H9 (cell line): Measurements from ENCODE around the gene CDK8. TPM values are rescaled to one million over a fixed set of nuclear protein-coding genes. Genes with fewer than 3 reads are reported as not detected.

Experiments used
- DNase-seq: peaks from one replicate; pipeline ENCODE4 v3.0.0-alpha.2; 2017
- H2AFZ ChIP-seq: one replicate; pipeline ENCODE4 v1.6.1; 2013; ENCODE audit warnings: mild to moderate bottlenecking, low read length, control low read depth, moderate library complexity
- H2AK5ac ChIP-seq: 2 replicates; pipeline ENCODE4 v1.6.1; 2013; ENCODE audit warnings: low read length, control low read depth, mixed read lengths; ENCODE audit not compliant: insufficient read length
- H2BK120ac ChIP-seq: one replicate; pipeline ENCODE4 v1.6.1; 2013; ENCODE audit warnings: low read depth, mild to moderate bottlenecking, low read length, control low read depth, inconsistent platforms; ENCODE audit not compliant: poor library complexity, severe bottlenecking
- H2BK12ac ChIP-seq: 2 replicates; pipeline ENCODE4 v1.6.1; 2013; ENCODE audit warnings: low read length, control low read depth, mixed read lengths, low read depth; ENCODE audit not compliant: insufficient read length
- H2BK15ac ChIP-seq: 2 replicates; pipeline ENCODE4 v1.6.1; 2013; ENCODE audit warnings: low read depth, low read length, control low read depth
- H2BK20ac ChIP-seq: one replicate; pipeline ENCODE4 v1.6.1; 2013; ENCODE audit warnings: low read depth, mild to moderate bottlenecking, low read length, control low read depth, inconsistent platforms; ENCODE audit not compliant: poor library complexity, severe bottlenecking
- H2BK5ac ChIP-seq: 2 replicates; pipeline ENCODE4 v1.6.1; 2013; ENCODE audit warnings: low read length, control low read depth, mixed read lengths; ENCODE audit not compliant: insufficient read length
- H3K14ac ChIP-seq: 2 replicates; pipeline ENCODE4 v1.6.1; 2013; ENCODE audit warnings: low read length, control low read depth; ENCODE audit not compliant: insufficient read depth
- H3K18ac ChIP-seq: 2 replicates; pipeline ENCODE4 v1.6.1; 2013; ENCODE audit warnings: low read depth, mild to moderate bottlenecking, mixed read lengths, low read length, control low read depth; ENCODE audit not compliant: insufficient read length
- H3K23ac ChIP-seq: 2 replicates; pipeline ENCODE4 v1.6.1; 2013; ENCODE audit warnings: low read length, control low read depth, mixed read lengths, low read depth; ENCODE audit not compliant: insufficient read length
- H3K23me2 ChIP-seq: 2 replicates; pipeline ENCODE4 v1.6.1; 2013; ENCODE audit warnings: low read depth, mild to moderate bottlenecking, mixed read lengths, low read length, control low read depth; ENCODE audit not compliant: insufficient read length, poor library complexity, severe bottlenecking
- H3K27ac ChIP-seq: 2 replicates; pipeline ENCODE4 v1.5.1; 2013; ENCODE audit warnings: low read length, control low read depth, mixed read lengths, low read depth; ENCODE audit not compliant: insufficient read length
- H3K27me3 ChIP-seq: 2 replicates; pipeline ENCODE4 v1.6.1; 2013; ENCODE audit warnings: low read length, control low read depth, inconsistent platforms; ENCODE audit not compliant: insufficient read depth
- H3K4ac ChIP-seq: 2 replicates; pipeline ENCODE4 v1.6.1; 2013; ENCODE audit warnings: low read depth, mild to moderate bottlenecking, control low read depth, inconsistent platforms, low read length, moderate library complexity
- H3K4me1 ChIP-seq: 2 replicates; pipeline ENCODE4 v1.6.1; 2013; ENCODE audit warnings: low read length, control low read depth, inconsistent platforms; ENCODE audit not compliant: insufficient read depth
- H3K4me2 ChIP-seq: 2 replicates; pipeline ENCODE4 v1.6.1; 2013; ENCODE audit warnings: low read length, control low read depth, mixed read lengths; ENCODE audit not compliant: insufficient read length, insufficient read depth
- H3K56ac ChIP-seq: 2 replicates; pipeline ENCODE4 v1.6.1; 2013; ENCODE audit warnings: low read depth, mild to moderate bottlenecking, mixed read lengths, low read length, control low read depth; ENCODE audit not compliant: insufficient read length
- H3K79me1 ChIP-seq: 2 replicates; pipeline ENCODE4 v1.6.1; 2013; ENCODE audit warnings: low read depth, mild to moderate bottlenecking, moderate library complexity, low read length, control low read depth, inconsistent platforms; ENCODE audit not compliant: insufficient read depth, poor library complexity, severe bottlenecking
- H3K79me2 ChIP-seq: 2 replicates; pipeline ENCODE4 v1.6.1; 2013; ENCODE audit warnings: low read length, control low read depth, inconsistent platforms; ENCODE audit not compliant: insufficient read depth
- H3K9ac ChIP-seq: 2 replicates; pipeline ENCODE4 v1.6.1; 2013; ENCODE audit warnings: low read length, control low read depth, mixed read lengths; ENCODE audit not compliant: insufficient read length; ENCODE audit errors: extremely low read depth
- H3K9me3 ChIP-seq: one replicate; pipeline ENCODE4 v1.6.1; 2013; ENCODE audit warnings: low read depth, low read length, inconsistent platforms; ENCODE audit not compliant: control insufficient read depth
- H3T11ph ChIP-seq: one replicate; pipeline ENCODE4 v1.6.1; 2013; ENCODE audit warnings: mild to moderate bottlenecking, low read length, control low read depth, inconsistent platforms
- H4K20me1 ChIP-seq: one replicate; pipeline ENCODE4 v1.6.1; 2013; ENCODE audit not compliant: control insufficient read depth, insufficient read length, insufficient read depth
- H4K5ac ChIP-seq: 2 replicates; pipeline ENCODE4 v1.6.1; 2013; ENCODE audit warnings: low read depth, mild to moderate bottlenecking, mixed read lengths, low read length, control low read depth; ENCODE audit not compliant: insufficient read length
- H4K8ac ChIP-seq: replicated peaks from 2 replicates; pipeline ENCODE4 v1.6.1; 2013; ENCODE audit warnings: low read length, control low read depth, mixed read lengths, low read depth; ENCODE audit not compliant: insufficient read length
- H4K91ac ChIP-seq: 2 replicates; pipeline ENCODE4 v1.6.1; 2013; ENCODE audit warnings: low read depth, mild to moderate bottlenecking, moderate library complexity, mixed read lengths, low read length, control low read depth; ENCODE audit not compliant: insufficient read length
- H3K27ac Mint-ChIP-seq, 3 experiments: 2 replicates in 2 of 3; 3 replicates in 1 of 3; pipeline ENCODE4 v1.8.0; 2020 to 2021; ENCODE audit warnings: mixed read lengths in 3 of 3, mild to moderate bottlenecking in 1 of 3, moderate library complexity in 1 of 3
- H3K27me3 Mint-ChIP-seq: 2 replicates; pipeline ENCODE4 v1.8.0; 2021; ENCODE audit warnings: low read depth, mild to moderate bottlenecking, moderate library complexity, mixed read lengths
- H3K36me3 Mint-ChIP-seq, 3 experiments: 2 replicates in 2 of 3; 3 replicates in 1 of 3; pipeline ENCODE4 v1.8.0; 2020 to 2021; ENCODE audit warnings: low read depth in 3 of 3, mixed read lengths in 3 of 3; ENCODE audit not compliant: insufficient read depth in 1 of 3
- H3K4me1 Mint-ChIP-seq, 2 experiments: 2 replicates each; pipeline ENCODE4 v1.8.0; 2020; ENCODE audit warnings: mixed read lengths in 2 of 2
- H3K4me3 Mint-ChIP-seq, 2 experiments: 2 replicates in 1 of 2; 3 replicates in 1 of 2; pipeline ENCODE4 v1.8.0; 2020 to 2021; ENCODE audit warnings: mild to moderate bottlenecking in 2 of 2, mixed read lengths in 2 of 2, moderate library complexity in 1 of 2
- H3K9me3 Mint-ChIP-seq, 2 experiments: 2 replicates in 1 of 2; 3 replicates in 1 of 2; pipeline ENCODE4 v1.8.0; 2020; ENCODE audit warnings: mild to moderate bottlenecking in 2 of 2, mixed read lengths in 2 of 2, moderate library complexity in 1 of 2
- WGBS: extraction: QIAGEN DNeasy Blood & Tissue Kit; methylation state at CpG from one replicate; pipeline ENCODE4 v1.1.7; 2013; ENCODE audit warnings: missing lambda C conversion rate, low lambda C conversion rate, mixed read lengths; ENCODE audit not compliant: insufficient read length; ENCODE audit errors: extremely low coverage; 5-methylcytosine and 5-hydroxymethylcytosine counted together
- total RNA-seq: library from RNA; stranded (reverse); gene quantifications from 2 replicates; pipeline ENCODE4 v1.2.1, GENCODE V29; 2021
- TF ChIP-seq, protein P1 (sequence below): fragments of 200-600 bp; sonication (generic); conservative IDR thresholded peaks from 3 replicates; pipeline ENCODE4 v1.8.0; 2021; ENCODE audit warnings: antibody characterized with exemption, mild to moderate bottlenecking

CDK8 gene
- total RNA-seq, 1 experiment from 2014 or later, result 18.1 TPM

- Histone ChIP-seq H3K18ac (no peak overlapping the region), H4K91ac (no peak overlapping the region), H3K4me2 (no peak overlapping the region), H3K14ac (no peak overlapping the region; the same call in 1 of the 2 replicates), H3K9ac (no peak overlapping the region), H2AK5ac (no peak overlapping the region), H2BK5ac (no peak overlapping the region), H3K4me1 (no peaks in the 10 kb centered on the region), H3K79me1 (no peaks in the 10 kb centered on the region), H3K9me3 (no peaks in the 10 kb centered on the region), H2AFZ (no peak overlapping the region), H2BK120ac (no peak overlapping the region), H3T11ph (no peak overlapping the region), H3K56ac (no peak overlapping the region), H3K4ac (no peak overlapping the region), H4K5ac (no peak overlapping the region), H3K27ac (no peak overlapping the region), H4K20me1 (no peaks in the 10 kb centered on the region), H4K8ac (no peak overlapping the region), H3K79me2 (no peaks in the 10 kb centered on the region), H2BK12ac (no peak overlapping the region), H2BK15ac (no peak overlapping the region), H3K23me2 (no peaks in the 10 kb centered on the region), H3K23ac (no peak overlapping the region), H3K27me3 (no peaks in the 10 kb centered on the region), H2BK20ac (no peak overlapping the region)
- H3K27ac Mint-ChIP-seq, result no peak overlapping the region
- H3K4me3 Mint-ChIP-seq, result no peak overlapping the region
- H3K27me3 Mint-ChIP-seq, result no peaks in the 10 kb centered on the region; the same call in 1 of the 2 replicates
- no peak for DNase-seq
- TF ChIP-seq, protein P1, sequence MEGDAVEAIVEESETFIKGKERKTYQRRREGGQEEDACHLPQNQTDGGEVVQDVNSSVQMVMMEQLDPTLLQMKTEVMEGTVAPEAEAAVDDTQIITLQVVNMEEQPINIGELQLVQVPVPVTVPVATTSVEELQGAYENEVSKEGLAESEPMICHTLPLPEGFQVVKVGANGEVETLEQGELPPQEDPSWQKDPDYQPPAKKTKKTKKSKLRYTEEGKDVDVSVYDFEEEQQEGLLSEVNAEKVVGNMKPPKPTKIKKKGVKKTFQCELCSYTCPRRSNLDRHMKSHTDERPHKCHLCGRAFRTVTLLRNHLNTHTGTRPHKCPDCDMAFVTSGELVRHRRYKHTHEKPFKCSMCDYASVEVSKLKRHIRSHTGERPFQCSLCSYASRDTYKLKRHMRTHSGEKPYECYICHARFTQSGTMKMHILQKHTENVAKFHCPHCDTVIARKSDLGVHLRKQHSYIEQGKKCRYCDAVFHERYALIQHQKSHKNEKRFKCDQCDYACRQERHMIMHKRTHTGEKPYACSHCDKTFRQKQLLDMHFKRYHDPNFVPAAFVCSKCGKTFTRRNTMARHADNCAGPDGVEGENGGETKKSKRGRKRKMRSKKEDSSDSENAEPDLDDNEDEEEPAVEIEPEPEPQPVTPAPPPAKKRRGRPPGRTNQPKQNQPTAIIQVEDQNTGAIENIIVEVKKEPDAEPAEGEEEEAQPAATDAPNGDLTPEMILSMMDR, result no peak
- no CpG with 5 or more reads among the region's 2 CpGs for WGBS
- peaks cover 0 to 5% of the 10 kb centered on the region in 2 experiments; a peak in 2 of 5 replicates for H3K9me3 Mint-ChIP-seq
- H3K4me1 Mint-ChIP-seq, result no peaks in the 10 kb centered on the region; a peak in 1 of 4 replicates
- H3K36me3 Mint-ChIP-seq, result no peaks in the 10 kb centered on the region; a peak in 1 of 7 replicates
These were observed 194.1 kb downstream of the CDK8 start for GRCh38 chr13:26448032-26448431.
